Measurements from ENCODE around the gene OR52I1.

The OR52I1 gene

GRCh38 chr11:4641501-4641900 is 47.7 kb downstream of the OR52I1 start:
- no peak overlapping the region for H3K4me3 Mint-ChIP-seq
- no peaks in the 10 kb centered on the region for H3K4me1 Mint-ChIP-seq (ENCODE audit: low read depth)
- no peaks in the 10 kb centered on the region for H3K36me3 Mint-ChIP-seq (ENCODE audit: low read depth)
- H3K27ac Mint-ChIP-seq: no peak overlapping the region
- H3K9me3 Mint-ChIP-seq: no peaks in the 10 kb centered on the region
- peaks cover 9% of the 10 kb centered on the region for H3K27me3 Mint-ChIP-seq

DNA sequence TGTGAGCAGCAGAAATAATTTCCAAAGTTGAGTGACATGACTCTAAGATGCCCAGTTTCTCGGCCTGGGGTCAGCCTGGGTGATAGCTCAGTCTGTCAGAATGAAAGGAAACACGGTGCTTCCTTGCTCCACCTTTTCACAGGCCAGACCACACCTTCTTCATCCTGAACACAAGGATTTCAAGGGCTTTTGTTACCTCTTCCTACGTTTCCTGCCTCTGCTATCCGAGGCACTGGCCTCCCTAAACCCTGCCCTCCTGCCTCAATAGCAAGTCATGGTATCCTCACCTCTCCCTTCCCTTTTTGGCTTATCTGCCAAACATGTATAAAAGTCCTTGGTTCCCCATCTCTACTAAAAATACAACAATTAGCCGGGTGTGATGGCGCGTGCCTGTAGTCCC is 48.2 kb downstream of the OR52I1 start:
- no peak overlapping the region for H3K27ac Mint-ChIP-seq
- H3K4me1 Mint-ChIP-seq (ENCODE audit: low read depth): no peaks in the 10 kb centered on the region
- peaks cover 9% of the 10 kb centered on the region for H3K27me3 Mint-ChIP-seq
- no peaks in the 10 kb centered on the region for H3K36me3 Mint-ChIP-seq (ENCODE audit: low read depth)
- H3K9me3 Mint-ChIP-seq: no peaks in the 10 kb centered on the region
- H3K4me3 Mint-ChIP-seq: no peak overlapping the region

DNA sequence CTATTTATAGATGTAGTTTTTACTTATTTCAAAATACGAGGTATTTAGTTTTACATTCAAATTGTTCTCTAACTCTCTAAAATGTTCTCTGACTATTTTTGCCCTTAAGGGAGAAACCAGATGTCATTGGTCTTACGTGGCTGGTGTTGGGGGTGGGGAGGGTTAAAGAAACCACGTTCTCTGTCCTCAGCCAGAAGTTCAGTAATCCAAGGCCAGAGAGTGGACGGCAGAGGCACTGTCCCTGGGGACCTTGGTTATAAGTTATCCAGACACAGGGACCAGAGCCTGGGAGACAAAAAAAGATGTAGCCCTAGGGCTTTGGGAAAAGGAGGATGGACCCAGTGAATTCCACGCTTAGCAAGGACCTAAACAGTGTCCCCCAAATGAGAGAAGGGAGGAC is 49.2 kb downstream of the OR52I1 start:
- H3K9me3 Mint-ChIP-seq: no peaks in the 10 kb centered on the region
- no peak overlapping the region for H3K4me3 Mint-ChIP-seq
- H3K27ac Mint-ChIP-seq: no peak overlapping the region
- peaks cover 10% of the 10 kb centered on the region for H3K27me3 Mint-ChIP-seq
- H3K4me1 Mint-ChIP-seq (ENCODE audit: low read depth): no peaks in the 10 kb centered on the region
- H3K36me3 Mint-ChIP-seq (ENCODE audit: low read depth): no peaks in the 10 kb centered on the region

DNA sequence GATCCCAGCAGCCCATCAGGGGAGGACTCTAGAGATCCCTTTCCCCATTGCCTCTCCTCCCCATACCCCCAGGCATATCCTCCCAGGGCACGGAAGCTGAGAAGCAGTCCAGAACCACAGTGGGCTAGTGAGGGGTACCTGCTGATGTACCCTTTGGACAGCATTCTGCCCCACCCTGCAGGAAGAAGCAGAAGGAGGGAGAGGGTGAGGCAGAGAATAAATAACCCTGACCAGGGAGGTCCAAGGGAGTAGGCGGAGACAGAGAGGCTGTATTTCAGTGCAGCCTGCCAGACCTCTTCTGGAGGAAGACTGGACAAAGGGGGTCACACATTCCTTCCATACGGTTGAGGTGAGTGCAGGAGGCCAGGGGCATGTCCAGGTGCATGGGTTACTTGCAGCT is 49.8 kb downstream of the OR52I1 start, which contains the start of gene OR51E1:
TSS of gene OR51E1 (plus strand) at position 301 of the 400 bp plus-strand sequence. CDS start 8,545 bp downstream, outside the sequence.
- H3K4me1 Mint-ChIP-seq (ENCODE audit: low read depth): no peaks in the 10 kb centered on the region
- H3K4me3 Mint-ChIP-seq: no peak within 1 kb of the TSS
- no peaks in the 10 kb centered on the region for H3K9me3 Mint-ChIP-seq
- H3K27ac Mint-ChIP-seq: no peak within 1 kb of the TSS
- H3K27me3 Mint-ChIP-seq: peaks cover 14% of the 10 kb centered on the region
- no peaks in the 10 kb centered on the region for H3K36me3 Mint-ChIP-seq (ENCODE audit: low read depth)

DNA sequence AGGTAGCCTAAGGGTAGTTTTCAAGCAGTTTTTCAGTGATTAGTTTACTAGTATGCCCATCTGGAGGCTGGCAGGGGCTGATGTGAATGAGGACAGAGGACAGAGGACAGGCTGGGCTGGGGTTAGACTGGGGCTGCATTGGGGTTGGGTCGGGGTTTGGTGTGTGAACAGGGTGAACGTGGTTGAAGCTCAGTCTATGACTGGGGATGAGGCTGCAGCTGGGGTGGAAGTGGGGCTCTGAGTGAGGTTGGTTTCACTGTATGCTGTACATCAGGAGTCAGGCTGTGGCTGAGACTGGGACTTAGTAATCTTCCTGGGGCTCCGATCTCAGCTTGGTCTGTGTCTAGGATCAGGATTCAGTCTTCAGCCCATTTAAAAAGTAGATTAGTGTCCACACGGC is 50.4 kb downstream of the OR52I1 start:
- H3K9me3 Mint-ChIP-seq: no peaks in the 10 kb centered on the region
- H3K36me3 Mint-ChIP-seq (ENCODE audit: low read depth): no peaks in the 10 kb centered on the region
- no peak overlapping the region for H3K4me3 Mint-ChIP-seq
- H3K27me3 Mint-ChIP-seq: peaks cover 14% of the 10 kb centered on the region
- H3K4me1 Mint-ChIP-seq (ENCODE audit: low read depth): no peaks in the 10 kb centered on the region
- no peak overlapping the region for H3K27ac Mint-ChIP-seq

All from stimulated activated naive CD8-positive, alpha-beta T cell treated with anti-CD3 and anti-CD28 coated beads, Interleukin-15, Interleukin-2, amounts not matched to agents 100 ng/mL and 50 ng/mL, for 24 hours (primary cell).